ENCODE results near the gene SYT2. TPM values are rescaled to one million over a fixed set of nuclear protein-coding genes. Genes with fewer than 3 reads are reported as not detected.

The SYT2 gene
- total and polyA plus RNA-seq, 10 of the 15 experiments (the other 5 are each of a cell fraction or from before 2014, with no cell fraction given) = not detected

GRCh38 chr1:202625416-202626360 is 84.6 kb downstream of the SYT2 start:
- 30% methylated on average over 22 of the region's 28 CpGs for WGBS (ENCODE audit: insufficient coverage, insufficient replicate concordance, low lambda C conversion rate, missing lambda C conversion rate)
- ChIA-PET SMC1A (ENCODE audit: uncharacterized antibody, unreplicated experiment) (interaction anchor here (0.7 to 1.8 kb wide), 3 partner anchors 39 to 54 kb away, joined by 3 to 5 read pairs (median 4); no protein-coding TSS in a partner anchor), POLR2A (no interaction called here), RAD21 (ENCODE audit: unreplicated experiment) (interaction anchor here (0.6 to 2.1 kb wide), 7 partner anchors 10 to 284 kb away, joined by 3 to 8 read pairs (median 3); no protein-coding TSS in a partner anchor), CTCF (interaction anchor here (0.6 to 1.9 kb wide), 11 partner anchors 11 to 157 kb away, joined by 3 to 5 read pairs (median 4); no protein-coding TSS in a partner anchor)
- H3K27ac ChIP-seq (ENCODE audit: control insufficient read depth, insufficient read depth) = no peak overlapping the region
- H3K4me2 ChIP-seq (ENCODE audit: control insufficient read depth, insufficient read depth) = no peak overlapping the region
- H3K27me3 ChIP-seq (replicated peaks in 1 of 2; ENCODE audit: control insufficient read depth in 2 of 2, insufficient read depth in 2 of 2, low read length in 1 of 2) = no peaks in the 10 kb centered on the region
- in situ Hi-C loops (cut with MboI) = no loop called here
- no TSS peak for BruUV-seq (replicated peaks)
- no peak overlapping the region for H3K9ac ChIP-seq (ENCODE audit: control insufficient read depth, insufficient read depth, low read length)
- H3K79me2 ChIP-seq (ENCODE audit: control insufficient read depth, insufficient read depth, low read length) = no peaks in the 10 kb centered on the region
- H3K9me3 ChIP-seq (replicated peaks; ENCODE audit: control insufficient read depth, insufficient read depth, low read length) = no peaks in the 10 kb centered on the region
- no peak overlapping the region for H3K4me3 ChIP-seq
- H2AFZ ChIP-seq (ENCODE audit: control insufficient read depth, low read depth, low read length) = no peak overlapping the region
- TF ChIP-seq E2F8 (IDR thresholded peaks at IDR 0.05; ENCODE audit: low read depth, partially characterized antibody) (no peak), HCFC1 (IDR thresholded peaks at IDR 0.05; ENCODE audit: low read length) (no peak), YY1 (IDR thresholded peaks at IDR 0.05; ENCODE audit: low read depth, low read length) (peak; percentile 65; the same call in 1 of the 2 replicates), CTCF (IDR thresholded peaks at IDR 0.05 in 2 of 3, conservative IDR thresholded peaks at IDR 0.05 in 1 of 3; ENCODE audit: control insufficient read depth in 2 of 3, extremely low read depth in 1 of 3, insufficient read depth in 1 of 3, low read depth in 3 of 3, low read length in 3 of 3) (peak; percentile 47 to 81 (median 75)), BHLHE40 (IDR thresholded peaks at IDR 0.05; ENCODE audit: borderline replicate concordance in 1 of 2, low read depth in 2 of 2, low read length in 1 of 2) (peak in 1 of 2 experiments; percentile 39; a peak in 1 of 4 replicates), ZBTB33 (IDR thresholded peaks at IDR 0.05) (no peak), SMC3 (IDR thresholded peaks at IDR 0.05; ENCODE audit: borderline replicate concordance, low read length) (peak; percentile 64; the same call in 1 of the 2 replicates), PML (IDR thresholded peaks at IDR 0.05; ENCODE audit: low read length) (no peak), TCF12 (IDR thresholded peaks at IDR 0.05; ENCODE audit: low read depth, low read length) (0 out of 2 replicates have a peak, but pooled peaks have one; percentile 28), RAD21 (IDR thresholded peaks at IDR 0.05; ENCODE audit: insufficient read depth, low read depth, low read length) (peak; percentile 55; the same call in 1 of the 2 replicates), ZNF622 (IDR thresholded peaks at IDR 0.05) (no peak)
- H3K4me1 ChIP-seq (ENCODE audit: control insufficient read depth, insufficient read depth, low read length) = peaks cover 24% of the 10 kb centered on the region
- DNase-seq (ENCODE audit: low read depth, low spot score) (no peak), FAIRE-seq (no peak), ATAC-seq (peak; percentile 92)
- no peaks in the 10 kb centered on the region for H3K36me3 ChIP-seq (ENCODE audit: control insufficient read depth in 2 of 2, insufficient read depth in 2 of 2, low read length in 1 of 2)
- intact Hi-C loops (cut with micrococcal nuclease; ENCODE audit: unreplicated experiment) = no loop called here
- no peaks in the 10 kb centered on the region; the same call in 1 of the 2 replicates for H4K20me1 ChIP-seq (ENCODE audit: control insufficient read depth, insufficient read depth)
